OCI-M2 (cell line): ENCODE results near the gene KAT14.
"Not testable (repeated sequence)": the region's sequence is repeated elsewhere in the genome, so short reads cannot be mapped to it uniquely, and the experiment has no call there.

ENCODE experiments used
- DNase-seq: peaks from one replicate; lab custom pipeline; 2025; ENCODE audit not compliant: unreplicated experiment; lab: John Stamatoyannopoulos, UW

The KAT14 gene

DNA sequence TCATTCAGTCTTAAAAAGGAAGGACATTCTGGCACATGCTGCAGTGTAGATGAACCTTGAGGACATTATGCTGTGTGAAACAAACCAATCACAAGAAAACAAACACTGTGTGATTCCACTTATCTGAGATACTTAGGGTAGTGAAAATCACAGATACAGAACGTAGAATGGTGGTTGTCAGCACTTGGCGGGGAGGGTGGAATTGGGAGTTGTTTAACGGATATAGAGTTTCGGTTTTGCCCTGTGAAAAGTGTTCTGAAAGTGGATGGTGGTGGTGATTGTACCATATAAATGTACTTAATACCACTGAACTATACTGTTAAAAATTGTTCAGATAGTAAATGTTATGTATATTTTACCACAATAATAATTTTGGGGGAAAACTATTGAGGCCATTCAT lies 18.4 kb downstream of the KAT14 start:
- no peak for DNase-seq

DNA sequence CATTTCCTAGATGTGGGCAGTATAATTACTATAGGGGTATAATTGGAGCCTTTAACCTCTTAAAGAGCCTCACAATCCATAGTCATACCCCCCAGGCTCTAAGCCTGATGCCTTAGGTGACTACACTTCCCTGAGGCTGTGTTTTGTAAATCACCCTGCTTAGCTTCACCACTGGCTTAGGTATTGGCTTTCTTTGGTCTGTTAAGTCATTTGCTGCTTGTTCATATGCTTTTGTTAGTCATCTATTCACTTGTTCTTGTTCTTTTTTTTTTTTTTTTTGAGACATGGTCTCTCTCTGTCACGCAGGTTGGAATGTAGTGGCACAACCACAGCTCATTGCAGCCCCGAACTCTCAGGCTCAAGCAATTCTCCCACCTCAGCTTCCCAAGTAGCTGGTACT lies 26.7 kb downstream of the KAT14 start:
- no peak for DNase-seq

DNA sequence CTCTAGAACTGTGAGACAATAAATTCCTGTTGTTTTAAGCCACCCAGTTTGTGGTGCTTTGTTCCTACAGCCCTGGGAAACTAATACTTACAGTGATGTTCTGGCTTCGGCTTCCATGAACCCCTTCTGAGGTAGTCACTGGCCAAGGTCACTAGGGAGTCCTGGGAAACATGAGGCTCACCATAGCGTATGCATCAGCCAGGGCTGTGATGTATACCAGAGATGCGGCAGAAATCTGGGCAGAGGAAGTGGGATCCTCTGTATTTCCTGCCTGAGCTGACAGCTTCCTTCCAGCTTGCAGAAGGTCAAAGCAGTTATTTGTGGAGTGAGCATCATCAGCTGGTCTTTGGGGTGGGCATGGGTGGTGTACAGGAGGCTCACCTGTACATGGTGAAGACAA lies 27.9 kb downstream of the KAT14 start:
- DNase-seq, result no peak

DNA sequence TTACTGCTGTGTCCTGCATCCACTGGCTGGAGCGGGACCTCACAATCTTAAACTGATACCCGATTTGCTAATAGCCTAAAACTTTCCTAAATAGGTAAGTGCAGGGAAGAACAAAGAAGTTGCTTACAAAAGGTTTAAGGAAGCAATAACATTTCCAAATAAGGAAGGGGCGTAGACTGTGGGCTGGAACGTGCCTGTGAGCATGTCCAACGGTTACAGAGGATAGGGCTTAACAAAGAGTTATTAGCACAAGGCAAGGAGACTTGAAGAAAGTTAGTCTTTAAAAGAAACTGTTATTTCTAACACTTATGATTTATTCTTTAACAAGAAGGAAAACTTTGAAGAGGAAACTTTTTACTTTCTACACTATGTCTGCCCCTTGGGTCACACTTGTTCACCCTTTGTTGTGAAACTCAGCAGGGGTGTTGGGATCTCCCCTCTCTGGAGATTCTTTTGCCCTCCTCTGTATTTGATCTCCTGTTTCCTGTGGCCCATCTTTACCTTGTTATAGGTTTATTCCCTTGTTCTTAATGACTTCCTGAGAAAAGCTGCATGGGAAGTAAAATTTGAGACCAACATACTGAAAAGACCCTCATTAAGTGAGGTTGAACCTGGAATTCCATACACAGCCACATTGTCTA lies 28.7 kb downstream of the KAT14 start:
- DNase-seq, result no peak

DNA sequence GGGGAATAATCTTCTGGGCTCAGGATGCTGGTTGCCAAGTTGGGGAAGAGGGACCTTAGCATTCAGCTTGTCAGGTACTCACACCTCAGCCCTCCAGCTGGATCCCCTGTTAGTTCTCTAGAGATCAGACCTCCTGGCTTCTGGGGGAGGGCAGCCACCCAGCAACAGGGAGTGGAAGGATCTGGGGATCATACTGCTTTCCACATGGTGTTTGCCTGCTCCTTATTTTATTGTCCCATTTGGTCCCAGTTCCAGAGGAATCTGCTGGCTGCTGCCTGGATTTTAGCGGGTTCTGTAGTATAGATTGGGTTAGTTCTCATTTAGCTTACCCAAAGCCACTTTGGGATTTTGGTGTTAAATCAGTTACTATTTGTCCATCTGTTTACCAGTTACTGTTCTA lies 29.3 kb downstream of the KAT14 start:
- no peak for DNase-seq

DNA sequence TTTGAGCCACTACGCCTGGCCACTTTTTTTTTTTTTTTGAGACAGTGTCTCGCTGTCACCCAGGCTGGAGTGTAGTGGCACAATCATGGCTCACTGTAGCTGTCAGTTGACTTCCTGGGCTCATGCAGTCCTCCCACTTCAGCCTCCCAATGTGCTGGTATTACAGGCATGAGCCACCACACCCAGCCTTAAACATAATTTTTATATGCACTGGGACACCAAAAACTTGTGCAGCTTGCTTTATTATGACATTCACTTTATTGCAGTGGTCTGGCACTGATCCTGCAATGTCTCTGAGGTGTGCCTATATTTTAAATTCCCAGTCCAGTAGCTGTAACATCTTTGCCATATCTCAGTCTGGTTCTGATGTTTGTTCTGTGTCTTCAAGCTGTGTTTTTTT lies 34.7 kb downstream of the KAT14 start:
- no peak for DNase-seq

DNA sequence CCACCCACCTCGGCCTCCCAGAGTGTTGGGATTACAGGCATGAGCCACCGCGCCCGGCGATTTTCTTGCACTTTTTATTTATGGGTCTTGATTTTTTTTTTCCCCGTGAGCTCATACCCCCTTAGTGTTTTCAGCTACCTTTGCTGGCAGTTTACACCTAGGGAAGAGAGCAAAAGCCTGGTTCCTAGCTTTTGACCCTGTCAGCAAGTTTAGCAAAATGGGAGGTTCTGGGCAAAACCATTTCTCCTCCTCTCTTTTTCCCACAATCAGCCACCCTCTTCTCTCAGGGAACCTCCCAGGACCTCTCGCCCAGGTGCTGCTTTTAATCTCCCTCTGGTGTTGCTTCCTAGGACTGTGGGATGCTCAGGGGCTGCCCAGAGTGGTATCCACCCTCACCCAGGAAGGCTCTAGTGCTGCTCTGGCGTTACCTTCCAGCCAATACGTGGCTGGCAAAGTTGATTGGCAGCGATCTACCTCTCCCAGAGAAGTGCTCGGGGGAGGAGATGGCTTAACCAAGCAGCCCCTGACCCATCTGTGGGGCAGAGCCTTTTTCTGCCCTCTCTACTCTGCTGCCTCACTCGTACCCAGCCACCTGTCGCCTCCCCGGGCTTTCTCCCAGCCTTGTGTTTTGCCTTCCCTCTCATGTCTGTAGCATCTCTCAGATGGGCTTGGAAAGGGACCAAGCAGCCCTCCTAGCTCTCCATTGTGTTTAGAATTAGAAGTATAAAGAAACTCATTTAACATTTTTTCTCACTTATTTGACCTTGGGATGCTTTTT lies 37.4 kb downstream of the KAT14 start:
- DNase-seq, result no peak

DNA sequence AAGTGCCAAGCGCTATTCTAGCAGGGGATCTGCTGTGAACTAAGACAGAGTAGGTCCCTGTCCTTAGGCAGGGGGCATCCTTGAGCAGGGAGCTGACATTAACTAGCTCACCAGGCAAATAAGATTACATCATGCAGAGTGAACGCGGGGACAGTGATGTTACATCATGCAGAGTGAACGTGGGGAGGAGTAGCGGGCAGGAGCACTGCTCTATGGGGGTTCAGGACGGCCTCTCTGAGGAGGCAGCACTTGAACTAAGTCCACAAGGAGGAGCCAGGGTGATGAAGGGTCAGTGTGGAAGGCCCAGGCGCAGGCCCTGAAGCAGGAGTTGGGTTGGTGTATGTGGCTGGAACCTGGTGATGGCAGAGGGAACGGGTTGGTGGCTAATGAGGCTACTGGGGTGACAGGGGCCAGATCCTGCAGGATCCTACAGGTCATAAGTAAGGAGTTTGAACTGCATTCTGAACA lies 38.7 kb downstream of the KAT14 start:
- no peak for DNase-seq

DNA sequence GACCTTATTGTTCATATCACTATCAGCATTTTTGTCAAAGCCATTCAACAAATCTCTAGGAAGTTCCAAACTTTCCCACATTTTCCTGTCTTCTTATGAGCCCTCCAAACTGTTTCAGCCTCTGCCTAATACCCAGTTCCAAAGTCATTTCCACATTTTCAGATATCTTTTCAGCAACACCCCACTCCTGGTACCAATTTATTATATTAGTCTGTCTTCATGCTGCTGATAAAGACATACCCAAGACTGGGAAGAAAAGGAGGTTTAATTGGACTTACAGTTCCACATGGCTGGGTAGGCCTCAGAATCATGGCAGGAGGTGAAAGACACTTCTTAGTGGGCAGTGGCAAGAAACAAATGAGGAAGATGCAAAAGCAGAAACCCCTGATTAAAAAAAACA lies 42.7 kb downstream of the KAT14 start:
- not testable (repeated sequence) for DNase-seq

DNA sequence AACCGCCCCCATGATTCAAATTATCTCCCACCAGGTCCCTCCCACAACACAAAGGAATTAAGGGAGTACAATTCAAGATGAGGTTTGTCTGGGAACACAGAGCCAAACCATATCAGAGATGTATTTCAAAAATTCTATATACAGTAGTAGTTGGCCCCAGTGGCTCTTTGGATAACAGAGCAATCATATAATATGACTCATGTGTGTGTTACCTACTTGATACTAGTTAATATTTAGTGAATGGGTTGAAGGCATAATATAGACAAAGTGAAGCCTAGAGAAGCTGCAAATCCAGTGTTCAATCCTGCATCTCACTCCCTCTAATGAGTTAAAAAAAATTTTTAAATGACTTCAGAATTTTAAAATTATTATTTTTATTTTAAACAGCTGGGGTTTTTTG lies 43.2 kb downstream of the KAT14 start:
- DNase-seq, result no peak

DNA sequence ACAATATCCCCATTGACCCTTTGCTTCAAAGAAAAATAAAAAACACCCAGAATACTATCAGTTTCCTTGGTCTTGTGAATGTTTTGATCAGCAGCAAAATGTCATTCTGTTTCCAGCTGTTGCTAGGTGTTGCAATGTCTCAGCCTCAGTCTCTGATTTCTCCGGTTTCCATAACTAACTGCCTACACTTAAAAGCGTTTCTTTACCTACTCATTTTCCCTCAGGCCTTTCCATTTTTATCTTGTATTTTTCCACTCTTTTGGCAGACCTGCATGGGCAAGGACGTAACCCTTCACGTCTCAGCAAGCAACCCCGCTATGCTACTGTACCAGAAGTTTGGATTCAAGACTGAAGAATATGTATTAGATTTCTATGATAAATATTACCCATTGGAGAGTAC lies 49.4 kb downstream of the KAT14 start:
- DNase-seq, result no peak

DNA sequence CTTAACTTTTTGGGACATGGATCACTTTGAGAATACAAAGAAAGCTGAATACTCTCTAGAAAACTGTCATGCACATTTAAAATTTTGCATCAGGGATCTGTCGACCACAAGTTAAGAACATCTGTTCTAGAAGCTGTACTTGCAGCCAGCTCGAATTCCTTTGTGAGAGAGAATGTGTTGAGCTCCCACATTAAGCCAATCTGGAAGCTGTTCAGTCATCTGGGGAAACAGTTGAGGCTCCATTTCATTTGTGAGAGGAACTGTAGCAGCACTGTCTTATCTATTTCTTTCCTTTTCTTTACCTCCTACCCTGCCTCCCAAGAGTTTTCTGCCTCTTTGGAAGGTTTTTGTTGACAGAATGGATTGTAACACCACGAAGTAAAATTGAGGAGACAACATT lies 50.8 kb downstream of the KAT14 start:
- DNase-seq, result no peak

DNA sequence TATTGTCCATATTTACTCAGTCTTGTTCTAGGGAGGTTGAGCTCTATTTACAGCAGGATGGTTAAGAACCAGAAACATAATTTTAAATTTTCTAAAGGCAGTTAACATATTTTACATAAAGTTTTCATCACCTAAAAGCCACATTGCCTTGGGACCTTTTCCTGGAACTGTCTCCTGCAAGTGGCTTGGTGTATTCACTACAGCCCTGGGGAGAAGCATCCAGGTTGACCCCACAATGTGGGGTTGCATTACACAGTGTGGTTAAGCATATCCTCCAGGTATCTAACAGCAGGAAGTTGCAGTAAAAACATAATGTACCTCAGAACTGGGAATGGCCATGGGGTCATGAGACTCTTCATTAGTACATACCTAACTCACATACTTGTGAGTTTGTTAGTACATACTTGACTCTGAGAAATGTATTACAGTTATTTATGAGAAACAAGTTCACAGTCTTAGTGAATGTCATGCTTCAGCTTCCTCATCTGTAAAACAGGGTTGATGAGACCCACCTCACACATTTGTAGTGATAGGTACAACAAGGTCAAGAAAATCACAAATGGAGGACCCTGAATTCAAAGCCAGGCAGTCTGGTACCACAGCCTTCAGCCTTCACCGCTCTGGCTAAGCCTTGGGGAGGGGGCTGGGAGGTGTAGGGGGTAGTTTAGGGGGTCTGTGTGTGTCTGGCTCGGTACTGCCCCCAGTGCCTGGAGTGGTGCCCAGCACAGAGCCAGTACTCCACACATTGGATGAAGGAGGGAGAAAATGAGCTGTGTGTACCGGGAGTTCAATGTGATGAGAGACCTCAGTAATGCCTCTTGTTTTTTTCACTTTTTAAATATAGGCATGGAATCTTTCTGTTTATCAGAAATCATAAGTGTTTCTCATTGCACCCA lies 52.9 kb downstream of the KAT14 start:
- no peak for DNase-seq

DNA sequence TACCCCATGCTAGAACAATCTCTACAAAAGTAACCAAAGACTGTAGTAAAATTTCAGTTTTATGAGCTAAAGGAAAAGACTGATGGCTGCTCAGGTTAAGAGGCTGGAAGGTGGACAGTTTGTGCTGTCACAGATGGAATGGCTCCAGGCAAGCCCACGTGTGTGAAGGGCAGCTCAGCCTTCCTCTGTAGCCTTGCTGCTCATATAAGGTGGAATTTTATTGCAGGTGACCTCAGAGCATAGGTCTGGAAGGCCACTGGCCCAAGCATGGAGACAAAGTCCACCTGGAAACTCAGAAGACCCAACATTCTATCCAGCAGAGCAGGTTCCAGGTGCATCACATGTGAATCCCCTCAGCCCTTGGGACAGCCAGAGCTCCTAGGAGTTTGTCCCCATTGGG lies 53.6 kb downstream of the KAT14 start:
- no peak for DNase-seq

DNA sequence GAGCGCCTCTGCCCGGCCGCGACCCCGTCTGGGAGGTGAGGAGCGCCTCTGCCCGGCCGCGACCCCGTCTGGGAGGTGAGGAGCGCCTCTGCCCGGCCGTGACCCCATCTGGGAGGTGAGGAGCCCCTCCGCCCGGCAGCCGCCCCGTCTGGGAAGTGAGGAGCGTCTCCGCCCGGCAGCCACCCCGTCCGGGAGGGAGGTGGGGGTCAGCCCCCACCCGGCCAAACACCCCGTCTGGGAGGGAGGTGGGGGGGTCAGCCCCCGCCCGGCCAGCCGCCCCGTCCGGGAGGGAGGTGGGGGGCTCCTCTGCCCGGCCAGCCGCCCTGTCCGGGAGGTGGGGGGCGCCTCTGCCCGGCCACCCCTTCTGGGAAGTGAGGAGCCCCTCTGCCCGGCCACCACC lies 56.8 kb downstream of the KAT14 start:
- not testable (repeated sequence) for DNase-seq

DNA sequence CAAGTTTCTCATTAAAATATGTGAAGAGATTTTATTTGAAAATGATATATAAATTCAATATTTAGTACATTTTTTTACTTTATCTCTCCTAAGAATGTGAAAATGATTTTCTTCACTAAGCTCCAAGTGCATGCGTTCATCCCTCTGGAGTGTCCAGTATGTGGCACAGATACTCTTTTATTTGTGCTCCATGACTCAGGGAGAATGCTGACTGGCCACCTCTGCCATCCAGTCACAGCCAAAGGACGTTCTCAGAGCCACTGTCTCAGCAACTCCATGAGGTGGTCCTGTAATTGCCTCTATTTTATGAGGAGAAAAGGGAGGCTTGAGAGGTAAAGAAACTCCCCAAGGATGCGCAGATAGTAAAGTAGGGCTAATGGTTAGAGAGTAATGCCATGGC lies 58.3 kb downstream of the KAT14 start:
- no peak for DNase-seq

DNA sequence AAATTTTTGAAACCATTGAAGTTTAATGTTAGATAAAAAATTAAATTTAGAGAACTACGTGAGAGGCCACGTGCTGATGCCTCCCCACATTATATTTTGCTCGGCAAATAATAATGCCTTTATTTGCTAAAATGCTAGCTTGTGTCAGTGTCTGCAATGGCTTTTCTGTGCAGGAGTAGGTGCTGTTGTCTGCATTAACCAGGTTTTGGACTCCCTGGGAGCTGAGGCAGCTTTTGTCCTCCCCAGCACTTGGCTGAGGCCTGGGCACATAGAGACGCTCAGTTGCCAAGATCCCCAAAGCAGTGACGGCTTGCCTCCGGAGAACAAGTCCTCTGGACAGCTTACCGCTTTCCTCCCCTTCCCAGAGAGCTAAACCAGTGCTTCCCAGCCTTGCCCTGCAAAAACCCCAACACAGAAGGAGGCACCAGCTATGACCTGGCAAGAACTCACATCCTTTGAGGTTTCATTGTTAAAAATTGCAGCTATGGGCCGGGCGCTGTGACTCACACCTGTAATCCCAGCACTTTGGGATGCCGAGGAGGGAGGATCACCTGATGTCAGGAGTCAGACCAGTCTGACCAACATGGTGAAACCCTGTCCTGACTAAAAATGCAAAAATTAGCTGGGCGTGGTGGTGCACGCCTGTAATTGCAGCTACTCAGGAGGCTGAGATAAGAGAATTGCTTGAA lies 59.9 kb downstream of the KAT14 start:
- no peak for DNase-seq

DNA sequence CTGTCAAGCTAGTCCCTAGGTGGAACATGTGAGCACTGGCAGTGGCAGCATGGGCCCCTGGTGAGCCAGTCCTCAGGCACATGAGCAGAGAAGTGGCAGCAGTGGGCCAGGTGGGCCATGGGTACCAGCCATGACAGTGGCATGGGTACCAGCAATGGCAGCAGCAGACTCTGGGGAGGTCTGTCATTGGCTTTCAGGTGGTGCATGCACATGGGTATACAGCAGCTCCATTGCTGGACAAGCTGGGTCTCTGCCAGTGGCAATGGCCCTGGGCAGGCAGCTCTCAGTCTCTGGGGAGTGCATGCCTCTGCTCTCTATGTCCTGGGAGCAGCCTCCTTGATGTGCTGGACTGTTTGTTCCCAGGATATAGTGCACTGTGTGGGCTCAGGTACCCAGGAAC lies 65.3 kb downstream of the KAT14 start:
- no peak for DNase-seq

DNA sequence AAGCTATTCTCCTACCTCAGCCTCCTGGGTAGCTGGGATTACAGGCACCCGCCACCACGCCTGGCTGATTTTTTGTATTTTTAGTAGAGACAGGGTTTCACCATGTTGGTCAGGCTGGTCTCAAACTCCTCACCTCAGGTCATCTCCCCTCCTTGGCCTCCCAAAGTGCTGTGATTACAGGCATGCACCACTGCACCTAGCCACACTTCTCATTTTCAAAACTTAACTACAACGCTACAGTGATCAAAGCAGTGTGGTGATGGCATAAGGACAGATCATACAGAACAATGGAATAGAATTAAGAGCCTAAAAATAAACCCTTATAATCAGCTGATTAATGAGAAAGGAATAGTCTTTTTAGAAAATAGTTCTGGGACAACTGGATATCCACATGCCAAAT lies 66.0 kb downstream of the KAT14 start:
- DNase-seq, result not testable (repeated sequence)

DNA sequence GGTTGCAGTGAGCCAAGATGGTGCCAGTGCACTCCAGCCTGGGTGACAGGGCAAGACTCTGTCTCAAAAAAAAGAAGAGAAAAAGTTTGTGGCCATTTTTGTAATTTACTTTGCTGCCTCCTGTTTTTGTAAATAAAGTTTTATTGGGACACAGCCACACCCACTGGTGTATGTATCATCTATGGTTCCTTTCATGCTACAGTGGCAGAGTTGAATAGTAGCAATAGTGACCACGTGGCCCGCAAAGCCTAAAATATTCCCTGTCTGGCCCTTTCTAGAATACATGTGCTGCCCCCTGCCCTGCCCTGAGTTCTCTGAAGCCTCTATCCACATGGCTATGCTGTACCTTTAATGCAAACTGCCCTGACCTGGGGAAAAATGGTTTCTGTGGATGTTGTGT lies 75.3 kb downstream of the KAT14 start:
- DNase-seq, result no peak

DNA sequence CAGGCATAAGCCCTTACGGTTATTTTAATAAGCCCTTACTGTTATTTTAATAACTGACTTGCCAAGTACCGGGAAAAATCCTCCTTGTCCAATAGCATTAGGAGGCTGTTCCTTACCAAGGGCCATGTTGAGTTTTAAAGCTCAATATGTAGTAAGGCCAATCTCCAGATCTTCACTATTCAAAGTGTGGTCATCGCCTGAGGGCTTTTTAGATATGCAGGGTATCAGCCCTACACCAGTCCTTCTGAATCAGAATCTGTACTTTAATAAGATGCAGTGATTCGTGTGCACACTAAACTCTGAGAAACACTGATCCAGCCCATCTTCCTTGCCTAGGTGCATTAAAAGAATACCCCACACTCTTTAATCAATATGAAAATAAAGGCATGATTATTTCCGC lies 77.9 kb downstream of the KAT14 start:
- DNase-seq, result no peak
